ENCODE results near the gene KCNMA1. TPM values are rescaled to one million over a fixed set of nuclear protein-coding genes. Genes with fewer than 3 reads are reported as not detected.
"Not testable (repeated sequence)": the region's sequence is repeated elsewhere in the genome, so short reads cannot be mapped to it uniquely, and the experiment has no call there.

Gene KCNMA1
- total RNA-seq, 4 donors from 2014 or later = 4.6 to 10.5 (median 7.8) TPM

- no peak for DNase-seq (ENCODE audit: low spot score in 2 of 2)
- no peak for TF ChIP-seq EP300 (IDR thresholded peaks at IDR 0.05)
- TF ChIP-seq POLR2A (IDR thresholded peaks at IDR 0.05) = no peak
- no peak for TF ChIP-seq POLR2AphosphoS5 (IDR thresholded peaks at IDR 0.05)
- TF ChIP-seq CTCF (IDR thresholded peaks at IDR 0.05) = no peak
- H3K9me3 ChIP-seq = no peaks in the 10 kb centered on the region
- no peak overlapping the region for H3K4me3 ChIP-seq
- no peaks in the 10 kb centered on the region for H3K27me3 ChIP-seq
- WGBS = 68% methylated on average over 5 of the region's 5 CpGs
- peaks cover 5% of the 10 kb centered on the region for H3K4me1 ChIP-seq
- H3K27ac ChIP-seq = no peak overlapping the region
- H3K36me3 ChIP-seq = no peaks in the 10 kb centered on the region
Measured at GRCh38 chr10:77592946-77593636, 44.5 kb downstream of the KCNMA1 start.

GRCh38 chr10:77592510-77592909 lies 45.1 kb downstream of the KCNMA1 start:
- Histone ChIP-seq H3K36me3 (no peaks in the 10 kb centered on the region), H3K4me1 (peaks cover 5% of the 10 kb centered on the region), H3K27me3 (no peaks in the 10 kb centered on the region), H3K4me3 (no peak overlapping the region), H3K9me3 (no peaks in the 10 kb centered on the region), H3K27ac (no peak overlapping the region)
- TF ChIP-seq POLR2AphosphoS5 (IDR thresholded peaks at IDR 0.05) (no peak), CTCF (IDR thresholded peaks at IDR 0.05) (no peak), EP300 (IDR thresholded peaks at IDR 0.05) (no peak), POLR2A (IDR thresholded peaks at IDR 0.05) (no peak)
- DNase-seq (ENCODE audit: low spot score in 2 of 2) = no peak
- 73% methylated on average over 4 of the region's 4 CpGs for WGBS

- TF ChIP-seq EP300 (IDR thresholded peaks at IDR 0.05) (no peak), POLR2A (IDR thresholded peaks at IDR 0.05) (no peak), POLR2AphosphoS5 (IDR thresholded peaks at IDR 0.05) (no peak), CTCF (IDR thresholded peaks at IDR 0.05) (no peak)
- Histone ChIP-seq H3K9me3 (no peaks in the 10 kb centered on the region), H3K27me3 (no peaks in the 10 kb centered on the region), H3K36me3 (no peaks in the 10 kb centered on the region), H3K4me3 (no peak overlapping the region), H3K4me1 (peaks cover 5% of the 10 kb centered on the region), H3K27ac (no peak overlapping the region)
- DNase-seq (ENCODE audit: low spot score in 2 of 2) = no peak
- 93% methylated on average over 2 of the region's 3 CpGs for WGBS
Measured at GRCh38 chr10:77591238-77591880, 46.2 kb downstream of the KCNMA1 start.

- no peak for TF ChIP-seq POLR2AphosphoS5 (IDR thresholded peaks at IDR 0.05)
- no peak for TF ChIP-seq EP300 (IDR thresholded peaks at IDR 0.05)
- TF ChIP-seq POLR2A (IDR thresholded peaks at IDR 0.05) = no peak
- TF ChIP-seq CTCF (IDR thresholded peaks at IDR 0.05) = no peak
- no peak overlapping the region for H3K4me3 ChIP-seq
- no peaks in the 10 kb centered on the region for H3K36me3 ChIP-seq
- DNase-seq (ENCODE audit: low spot score in 2 of 2) = no peak
- 92% methylated on average over 23 of the region's 32 CpGs for WGBS
- H3K4me1 ChIP-seq = peaks cover 5% of the 10 kb centered on the region
- no peaks in the 10 kb centered on the region for H3K9me3 ChIP-seq
- no peak overlapping the region for H3K27ac ChIP-seq
- H3K27me3 ChIP-seq = no peaks in the 10 kb centered on the region
Measured at GRCh38 chr10:77590344-77591237, 47.0 kb downstream of the KCNMA1 start.

GRCh38 chr10:77589703-77590102 lies 47.9 kb downstream of the KCNMA1 start:
- H3K36me3 ChIP-seq; H3K27ac ChIP-seq; H3K4me1 ChIP-seq; H3K9me3 ChIP-seq; DNase-seq (ENCODE audit: low spot score in 2 of 2); H3K4me3 ChIP-seq; H3K27me3 ChIP-seq: not testable (repeated sequence)
- 94% methylated on average over 8 of the region's 8 CpGs for WGBS
